ENCODE measurements around the gene ZNHIT6. TPM values are rescaled to one million over a fixed set of nuclear protein-coding genes. Genes with fewer than 3 reads are reported as not detected.

The ZNHIT6 gene
- total and polyA plus RNA-seq, 2 donors (not counting 1 experiment from before 2014, with no cell fraction given), result 6.0 to 16.3 TPM

DNA sequence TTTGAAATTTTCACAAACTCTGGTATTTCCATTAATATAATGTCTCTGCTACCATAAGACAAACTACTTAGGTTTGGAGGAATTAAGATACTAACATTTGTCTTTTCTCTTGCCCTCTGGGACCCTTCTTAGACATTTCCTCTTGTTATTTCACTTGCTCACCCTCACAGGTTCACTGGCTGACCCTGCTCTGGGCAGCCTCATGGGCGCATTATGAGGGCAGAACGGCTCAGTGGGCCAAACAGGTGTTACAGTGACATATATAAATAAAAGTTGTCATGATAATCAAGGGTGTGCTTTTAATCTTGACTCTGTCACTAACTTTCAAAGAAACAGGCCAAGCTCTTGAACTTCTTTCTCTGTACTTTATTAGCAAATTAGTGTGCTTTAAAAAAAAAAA is 46.5 kb downstream of the ZNHIT6 start:
- TF ChIP-seq, protein P1, sequence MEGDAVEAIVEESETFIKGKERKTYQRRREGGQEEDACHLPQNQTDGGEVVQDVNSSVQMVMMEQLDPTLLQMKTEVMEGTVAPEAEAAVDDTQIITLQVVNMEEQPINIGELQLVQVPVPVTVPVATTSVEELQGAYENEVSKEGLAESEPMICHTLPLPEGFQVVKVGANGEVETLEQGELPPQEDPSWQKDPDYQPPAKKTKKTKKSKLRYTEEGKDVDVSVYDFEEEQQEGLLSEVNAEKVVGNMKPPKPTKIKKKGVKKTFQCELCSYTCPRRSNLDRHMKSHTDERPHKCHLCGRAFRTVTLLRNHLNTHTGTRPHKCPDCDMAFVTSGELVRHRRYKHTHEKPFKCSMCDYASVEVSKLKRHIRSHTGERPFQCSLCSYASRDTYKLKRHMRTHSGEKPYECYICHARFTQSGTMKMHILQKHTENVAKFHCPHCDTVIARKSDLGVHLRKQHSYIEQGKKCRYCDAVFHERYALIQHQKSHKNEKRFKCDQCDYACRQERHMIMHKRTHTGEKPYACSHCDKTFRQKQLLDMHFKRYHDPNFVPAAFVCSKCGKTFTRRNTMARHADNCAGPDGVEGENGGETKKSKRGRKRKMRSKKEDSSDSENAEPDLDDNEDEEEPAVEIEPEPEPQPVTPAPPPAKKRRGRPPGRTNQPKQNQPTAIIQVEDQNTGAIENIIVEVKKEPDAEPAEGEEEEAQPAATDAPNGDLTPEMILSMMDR (IDR thresholded peaks at IDR 0.05), result no peak
- no peak for TF ChIP-seq EZH2 (IDR thresholded peaks at IDR 0.05; ENCODE audit: borderline replicate concordance, insufficient read depth, low read depth, low read length, poor library complexity, severe bottlenecking)
- Histone ChIP-seq H3K4me3 (ENCODE audit: control extremely low read depth in 1 of 5, extremely low read depth in 1 of 5, insufficient read depth in 1 of 5, low read depth in 2 of 5, low read length in 4 of 5) (no peak overlapping the region), H3K79me2 (ENCODE audit: control insufficient read depth, insufficient read depth, low read length) (no peaks in the 10 kb centered on the region), H3K27ac (ENCODE audit: low read length in 2 of 2) (no peak overlapping the region), H3K4me2 (replicated peaks; ENCODE audit: low read depth, low read length, poor library complexity, severe bottlenecking) (no peak overlapping the region), H3K9me3 (ENCODE audit: control extremely low read depth in 1 of 3, control insufficient read depth in 2 of 3, insufficient read depth in 1 of 3, low read length in 2 of 3) (no peaks in the 10 kb centered on the region), H2AFZ (ENCODE audit: insufficient read depth, low read depth, low read length, poor library complexity, severe bottlenecking) (no peak overlapping the region), H3K4me1 (ENCODE audit: control insufficient read depth in 2 of 2, insufficient read depth in 2 of 2, low read length in 2 of 2) (no peaks in the 10 kb centered on the region), H4K20me1 (ENCODE audit: control insufficient read depth, insufficient read depth, low read length, poor library complexity, severe bottlenecking) (no peaks in the 10 kb centered on the region), H3K36me3 (replicated peaks in 1 of 2; ENCODE audit: control extremely low read depth in 1 of 2, control insufficient read depth in 1 of 2, extremely low read depth in 1 of 2, insufficient read depth in 2 of 2, low read length in 1 of 2) (peaks cover 7 to 12% of the 10 kb centered on the region in 2 experiments), H3K27me3 (replicated peaks in 1 of 4; ENCODE audit: control extremely low read depth in 1 of 4, control insufficient read depth in 3 of 4, insufficient read depth in 4 of 4, low read length in 3 of 4) (no peaks in the 10 kb centered on the region), H3K9ac (ENCODE audit: low read length) (no peak overlapping the region)
- H3K9me3 Mint-ChIP-seq (ENCODE audit: insufficient read depth), result no peaks in the 10 kb centered on the region
- H3K4me1 Mint-ChIP-seq, result peaks cover 4% of the 10 kb centered on the region
- DNase-seq, result no peak
- H3K27ac Mint-ChIP-seq, result no peak overlapping the region
- intact Hi-C loops (cut with micrococcal nuclease), result no loop called here
- no peak overlapping the region for H3K4me3 Mint-ChIP-seq
- H3K27me3 Mint-ChIP-seq, result no peaks in the 10 kb centered on the region
- ChIA-PET POLR2A (no interaction called here), CTCF (interaction anchor here (1.3 kb wide), 1 partner anchor 31 kb away, joined by 3 read pairs; no protein-coding TSS in a partner anchor)
- no CpG with 5 or more reads among the region's 2 CpGs for WGBS (ENCODE audit: insufficient coverage)
- ATAC-seq (ENCODE audit: low read depth), result no peak

GRCh38 chr1:85660541-85660940 is 47.7 kb downstream of the ZNHIT6 start:
- Histone ChIP-seq H3K4me3 (ENCODE audit: control extremely low read depth in 1 of 5, extremely low read depth in 1 of 5, insufficient read depth in 1 of 5, low read depth in 2 of 5, low read length in 4 of 5) (no peak overlapping the region), H3K9me3 (ENCODE audit: control extremely low read depth in 1 of 3, control insufficient read depth in 2 of 3, insufficient read depth in 1 of 3, low read length in 2 of 3) (no peaks in the 10 kb centered on the region), H3K36me3 (replicated peaks in 1 of 2; ENCODE audit: control extremely low read depth in 1 of 2, control insufficient read depth in 1 of 2, extremely low read depth in 1 of 2, insufficient read depth in 2 of 2, low read length in 1 of 2) (peaks cover 7 to 17% of the 10 kb centered on the region in 2 experiments), H3K79me2 (ENCODE audit: control insufficient read depth, insufficient read depth, low read length) (no peaks in the 10 kb centered on the region), H3K4me2 (replicated peaks; ENCODE audit: low read depth, low read length, poor library complexity, severe bottlenecking) (no peak overlapping the region), H2AFZ (ENCODE audit: insufficient read depth, low read depth, low read length, poor library complexity, severe bottlenecking) (no peak overlapping the region), H3K9ac (ENCODE audit: low read length) (no peak overlapping the region), H3K27ac (ENCODE audit: low read length in 2 of 2) (no peak overlapping the region), H3K4me1 (ENCODE audit: control insufficient read depth in 2 of 2, insufficient read depth in 2 of 2, low read length in 2 of 2) (no peaks in the 10 kb centered on the region), H3K27me3 (replicated peaks in 1 of 4; ENCODE audit: control extremely low read depth in 1 of 4, control insufficient read depth in 3 of 4, insufficient read depth in 4 of 4, low read length in 3 of 4) (no peaks in the 10 kb centered on the region), H4K20me1 (ENCODE audit: control insufficient read depth, insufficient read depth, low read length, poor library complexity, severe bottlenecking) (no peaks in the 10 kb centered on the region)
- H3K4me3 Mint-ChIP-seq, result no peak overlapping the region
- no peaks in the 10 kb centered on the region for H3K9me3 Mint-ChIP-seq (ENCODE audit: insufficient read depth)
- H3K27ac Mint-ChIP-seq, result no peak overlapping the region
- H3K4me1 Mint-ChIP-seq, result peaks cover 4% of the 10 kb centered on the region
- intact Hi-C loops (cut with micrococcal nuclease), result no loop called here
- DNase-seq (no peak), ATAC-seq (ENCODE audit: low read depth) (no peak)
- H3K27me3 Mint-ChIP-seq, result no peaks in the 10 kb centered on the region
- TF ChIP-seq, protein P1 (IDR thresholded peaks at IDR 0.05), result no peak
- TF ChIP-seq EZH2 (IDR thresholded peaks at IDR 0.05; ENCODE audit: borderline replicate concordance, insufficient read depth, low read depth, low read length, poor library complexity, severe bottlenecking), result no peak
- ChIA-PET CTCF (no interaction called here), POLR2A (no interaction called here)

All from B cell (primary cell).